ENCODE measurements around the gene KCNQ2. TPM values are rescaled to one million over a fixed set of nuclear protein-coding genes. Genes with fewer than 3 reads are reported as not detected.

KCNQ2 gene
- total RNA-seq, 1 donor from 2014 or later, result 39.5 TPM

GRCh38 chr20:63404129-63405085, 68.0 kb downstream of the KCNQ2 start:
- no peaks in the 10 kb centered on the region for H3K79me2 ChIP-seq (ENCODE audit: low read depth)
- no peak overlapping the region for H3K4me3 ChIP-seq
- DNase-seq (ENCODE audit: low spot score), result no peak
- no peak overlapping the region for H3K27ac Mint-ChIP-seq
- no peaks in the 10 kb centered on the region for H3K36me3 ChIP-seq
- H3K9ac ChIP-seq, result no peak overlapping the region
- H3K9me3 ChIP-seq (ENCODE audit: low read depth), result no peaks in the 10 kb centered on the region
- H4K20me1 ChIP-seq (ENCODE audit: low read depth), result no peaks in the 10 kb centered on the region
- H3K4me2 ChIP-seq, result no peak overlapping the region
- H3K4me1 Mint-ChIP-seq, result peaks cover 13% of the 10 kb centered on the region
- no peak overlapping the region for H3K4me3 Mint-ChIP-seq
- peaks cover 11% of the 10 kb centered on the region for H3K27me3 Mint-ChIP-seq (ENCODE audit: insufficient read depth, low read depth)
- no peak overlapping the region for H3K27ac ChIP-seq
- H3K9me3 Mint-ChIP-seq, result no peaks in the 10 kb centered on the region
- TF ChIP-seq CTCF (IDR thresholded peaks at IDR 0.05), result no peak
- TF ChIP-seq EZH2phosphoT487 (IDR thresholded peaks at IDR 0.05), result no peak
- TF ChIP-seq EZH2 (IDR thresholded peaks at IDR 0.05), result no peak
- no peaks in the 10 kb centered on the region for H3F3A ChIP-seq (ENCODE audit: low read depth)
- no peaks in the 10 kb centered on the region for H3K27me3 ChIP-seq
- H3K36me3 Mint-ChIP-seq, result no peaks in the 10 kb centered on the region
- H2AFZ ChIP-seq (replicated peaks), result no peak overlapping the region
- H3K4me1 ChIP-seq, result no peaks in the 10 kb centered on the region

- H3K9me3 Mint-ChIP-seq, result no peaks in the 10 kb centered on the region
- no peak overlapping the region for H3K9ac ChIP-seq
- H3K27me3 Mint-ChIP-seq (ENCODE audit: insufficient read depth, low read depth), result peaks cover 11% of the 10 kb centered on the region
- H4K20me1 ChIP-seq (ENCODE audit: low read depth), result no peaks in the 10 kb centered on the region
- no peak overlapping the region for H3K27ac ChIP-seq
- no peak overlapping the region for H3K4me3 Mint-ChIP-seq
- no peaks in the 10 kb centered on the region for H3K9me3 ChIP-seq (ENCODE audit: low read depth)
- no peaks in the 10 kb centered on the region for H3F3A ChIP-seq (ENCODE audit: low read depth)
- no peak overlapping the region for H2AFZ ChIP-seq (replicated peaks)
- no peaks in the 10 kb centered on the region for H3K36me3 ChIP-seq
- DNase-seq (ENCODE audit: low spot score), result no peak
- H3K79me2 ChIP-seq (ENCODE audit: low read depth), result no peaks in the 10 kb centered on the region
- no peak overlapping the region for H3K4me3 ChIP-seq
- H3K27ac Mint-ChIP-seq, result no peak overlapping the region
- H3K4me1 Mint-ChIP-seq, result peaks cover 7% of the 10 kb centered on the region
- H3K4me1 ChIP-seq, result no peaks in the 10 kb centered on the region
- TF ChIP-seq CTCF (IDR thresholded peaks at IDR 0.05), result no peak
- TF ChIP-seq EZH2 (IDR thresholded peaks at IDR 0.05), result no peak
- TF ChIP-seq EZH2phosphoT487 (IDR thresholded peaks at IDR 0.05), result no peak
- H3K4me2 ChIP-seq, result no peak overlapping the region
- no peaks in the 10 kb centered on the region for H3K27me3 ChIP-seq
- H3K36me3 Mint-ChIP-seq, result no peaks in the 10 kb centered on the region
Measured at GRCh38 chr20:63403403-63404105, 68.9 kb downstream of the KCNQ2 start.

- no peaks in the 10 kb centered on the region for H4K20me1 ChIP-seq (ENCODE audit: low read depth)
- no peaks in the 10 kb centered on the region for H3K4me1 ChIP-seq
- Mint-ChIP-seq H3K9me3 (no peaks in the 10 kb centered on the region), H3K4me3 (no peak overlapping the region), H3K4me1 (peaks cover 7% of the 10 kb centered on the region), H3K27ac (no peak overlapping the region), H3K27me3 (ENCODE audit: insufficient read depth, low read depth) (peaks cover 11% of the 10 kb centered on the region), H3K36me3 (no peaks in the 10 kb centered on the region)
- H3K79me2 ChIP-seq (ENCODE audit: low read depth), result no peaks in the 10 kb centered on the region
- no peaks in the 10 kb centered on the region for H3K36me3 ChIP-seq
- no peaks in the 10 kb centered on the region for H3K9me3 ChIP-seq (ENCODE audit: low read depth)
- H3K4me3 ChIP-seq, result no peak overlapping the region
- H2AFZ ChIP-seq (replicated peaks), result no peak overlapping the region
- no peak overlapping the region for H3K4me2 ChIP-seq
- DNase-seq (ENCODE audit: low spot score), result no peak
- H3K9ac ChIP-seq, result no peak overlapping the region
- no peaks in the 10 kb centered on the region for H3F3A ChIP-seq (ENCODE audit: low read depth)
- H3K27me3 ChIP-seq, result no peaks in the 10 kb centered on the region
- no peak overlapping the region for H3K27ac ChIP-seq
- TF ChIP-seq CTCF (IDR thresholded peaks at IDR 0.05), result no peak
- no peak for TF ChIP-seq EZH2phosphoT487 (IDR thresholded peaks at IDR 0.05)
Measured at GRCh38 chr20:63402860-63403220, 69.6 kb downstream of the KCNQ2 start.
